IPS DF 6.9 (cell line): Measurements from ENCODE around the gene ZNF451.
A peak's percentile ranks its signal among the peaks of the same experiment; 100 is the strongest.
"Not testable (repeated sequence)": the region's sequence is repeated elsewhere in the genome, so short reads cannot be mapped to it uniquely, and the experiment has no call there.

ENCODE experiments used
- DNase-seq: peaks from one replicate; pipeline ENCODE4 v3.0.0-alpha.2; 2013; ENCODE audit warnings: low read depth, low spot score
- H3K27ac ChIP-seq: one replicate; pipeline ENCODE4 v1.5.1; 2013; ENCODE audit warnings: low read length, control low read depth
- H3K27me3 ChIP-seq: 2 replicates; pipeline ENCODE4 v1.6.1; 2013; ENCODE audit warnings: mild to moderate bottlenecking, low read length; ENCODE audit not compliant: control insufficient read depth, insufficient read depth
- H3K36me3 ChIP-seq: 2 replicates; pipeline ENCODE4 v1.6.1; 2013; ENCODE audit warnings: low read length; ENCODE audit not compliant: control insufficient read depth, insufficient read depth
- H3K4me1 ChIP-seq: 2 replicates; pipeline ENCODE4 v1.6.1; 2013; ENCODE audit warnings: low read length; ENCODE audit not compliant: control insufficient read depth, insufficient read depth
- H3K4me3 ChIP-seq: 2 replicates; pipeline ENCODE4 v1.5.1; 2013; ENCODE audit warnings: mild to moderate bottlenecking, low read length
- H3K9me3 ChIP-seq: 2 replicates; pipeline ENCODE4 v1.6.1; 2013; ENCODE audit warnings: low read length, inconsistent platforms; ENCODE audit not compliant: control insufficient read depth, insufficient read depth
- WGBS: extraction: QIAGEN DNeasy Blood & Tissue Kit; methylation state at CpG from one replicate; pipeline ENCODE4 v1.1.7; 2013; ENCODE audit warnings: mixed read lengths, missing lambda C conversion rate; ENCODE audit not compliant: insufficient read length, insufficient coverage; 5-methylcytosine and 5-hydroxymethylcytosine counted together

The ZNF451 gene, protein sequence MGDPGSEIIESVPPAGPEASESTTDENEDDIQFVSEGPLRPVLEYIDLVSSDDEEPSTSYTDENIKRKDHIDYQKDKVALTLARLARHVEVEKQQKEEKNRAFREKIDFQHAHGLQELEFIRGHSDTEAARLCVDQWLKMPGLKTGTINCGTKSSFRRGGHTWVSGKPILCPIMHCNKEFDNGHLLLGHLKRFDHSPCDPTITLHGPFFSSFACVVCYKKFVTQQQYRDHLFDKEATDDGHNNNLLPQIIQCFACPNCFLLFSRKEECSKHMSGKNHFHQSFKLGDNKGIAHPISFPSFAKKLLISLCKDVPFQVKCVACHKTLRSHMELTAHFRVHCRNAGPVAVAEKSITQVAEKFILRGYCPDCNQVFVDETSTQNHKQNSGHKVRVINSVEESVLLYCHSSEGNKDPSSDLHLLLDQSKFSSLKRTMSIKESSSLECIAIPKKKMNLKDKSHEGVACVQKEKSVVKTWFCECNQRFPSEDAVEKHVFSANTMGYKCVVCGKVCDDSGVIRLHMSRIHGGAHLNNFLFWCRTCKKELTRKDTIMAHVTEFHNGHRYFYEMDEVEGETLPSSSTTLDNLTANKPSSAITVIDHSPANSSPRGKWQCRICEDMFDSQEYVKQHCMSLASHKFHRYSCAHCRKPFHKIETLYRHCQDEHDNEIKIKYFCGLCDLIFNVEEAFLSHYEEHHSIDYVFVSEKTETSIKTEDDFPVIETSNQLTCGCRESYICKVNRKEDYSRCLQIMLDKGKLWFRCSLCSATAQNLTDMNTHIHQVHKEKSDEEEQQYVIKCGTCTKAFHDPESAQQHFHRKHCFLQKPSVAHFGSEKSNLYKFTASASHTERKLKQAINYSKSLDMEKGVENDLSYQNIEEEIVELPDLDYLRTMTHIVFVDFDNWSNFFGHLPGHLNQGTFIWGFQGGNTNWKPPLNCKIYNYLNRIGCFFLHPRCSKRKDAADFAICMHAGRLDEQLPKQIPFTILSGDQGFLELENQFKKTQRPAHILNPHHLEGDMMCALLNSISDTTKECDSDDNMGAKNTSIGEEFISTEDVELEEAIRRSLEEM

DNA sequence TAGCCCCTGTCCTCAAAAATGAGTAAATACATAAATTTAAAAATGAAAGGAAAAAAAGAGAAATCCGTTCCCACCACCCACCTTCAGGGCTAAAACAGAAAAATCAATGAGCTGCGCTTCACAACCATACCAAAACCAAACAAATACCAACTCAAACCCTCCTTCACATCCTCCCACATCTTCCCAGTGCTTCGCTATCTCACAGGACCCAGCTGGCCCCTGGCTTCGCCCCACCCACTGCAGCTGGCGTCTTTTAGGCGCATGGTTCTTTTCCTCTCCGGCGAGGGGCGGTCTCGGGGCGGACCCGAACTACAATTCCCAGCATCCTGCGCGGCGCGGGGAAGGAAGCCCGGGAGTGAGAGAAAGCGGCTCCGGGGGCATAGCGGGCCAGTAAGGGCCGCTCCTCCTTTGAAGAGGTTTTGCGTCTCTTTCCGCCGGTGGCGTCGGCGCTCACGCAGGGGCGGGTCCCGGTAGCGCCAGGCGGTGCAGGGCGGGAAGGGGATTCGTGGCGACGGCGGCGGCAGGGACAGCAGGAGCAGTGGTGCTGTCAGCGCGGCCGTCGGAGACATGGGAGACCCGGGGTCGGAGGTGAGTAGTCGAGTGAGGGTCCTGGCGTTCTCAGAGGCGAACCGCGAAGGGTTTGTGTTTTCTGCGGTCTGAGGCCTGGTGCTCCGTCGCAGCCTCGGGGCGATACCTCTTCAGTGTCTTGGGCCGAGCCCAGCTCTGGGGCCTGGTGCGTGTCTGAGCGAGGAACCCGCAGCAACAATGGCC is at the start of gene ZNF451:
ZNF451 (plus strand) TSS at position 502 of the 771 bp plus-strand sequence; CDS start at position 568, 66 bp downstream.
- H3K36me3 ChIP-seq, result no peaks in the 10 kb centered on the region
- WGBS, result 100% methylated on average over 1 of the region's 58 CpGs
- peak within 1 kb of the TSS; percentile 61; the same call in 1 of the 2 replicates for H3K4me3 ChIP-seq
- H3K4me1 ChIP-seq, result no peaks in the 10 kb centered on the region
- H3K27ac ChIP-seq, result no peak within 1 kb of the TSS
- H3K9me3 ChIP-seq, result no peaks in the 10 kb centered on the region
- H3K27me3 ChIP-seq, result no peaks in the 10 kb centered on the region
- DNase-seq, result peak; percentile 88

DNA sequence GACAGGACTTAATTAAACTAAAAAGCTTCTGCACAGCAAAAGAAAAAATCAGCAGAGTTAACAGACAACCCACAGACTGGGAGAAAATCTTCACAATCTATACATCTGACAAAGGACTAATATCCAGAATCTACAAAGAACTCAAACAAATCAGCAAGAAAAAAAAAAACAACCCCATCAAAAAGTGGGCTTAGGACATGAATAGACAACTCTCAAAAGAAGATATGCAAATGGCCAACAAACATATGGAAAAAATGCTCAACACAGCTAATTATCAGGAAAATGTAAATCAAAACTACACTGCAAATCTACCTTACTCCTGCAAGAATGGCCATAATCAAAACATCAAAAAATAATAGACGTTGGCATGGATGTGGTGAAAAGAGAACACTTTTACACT is 45.9 kb upstream of the ZNF451 start:
- H3K4me3 ChIP-seq, DNase-seq, H3K27me3 ChIP-seq, H3K4me1 ChIP-seq, H3K27ac ChIP-seq, H3K36me3 ChIP-seq, H3K9me3 ChIP-seq: not testable (repeated sequence)
- no CpG with 5 or more reads among the region's 1 CpG for WGBS

DNA sequence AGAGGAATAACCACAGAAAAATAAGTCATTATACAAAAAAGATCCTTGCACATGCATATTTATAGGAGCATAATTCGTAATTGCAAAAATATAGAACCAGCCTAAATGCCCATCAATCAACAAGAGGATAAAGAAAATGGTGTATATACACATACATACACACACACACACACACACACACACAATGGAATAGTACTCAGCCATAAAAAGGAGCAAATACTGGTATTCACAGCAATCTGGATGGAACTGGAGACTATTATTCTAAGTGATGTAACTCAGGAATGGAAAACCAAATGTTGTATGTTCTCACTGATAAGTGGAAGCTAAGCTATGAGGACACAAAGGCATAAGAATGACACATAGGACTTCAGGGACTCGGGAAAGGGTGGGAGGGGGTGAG is 45.4 kb upstream of the ZNF451 start:
- WGBS, result no CpG with 5 or more reads among the region's 2 CpGs

DNA sequence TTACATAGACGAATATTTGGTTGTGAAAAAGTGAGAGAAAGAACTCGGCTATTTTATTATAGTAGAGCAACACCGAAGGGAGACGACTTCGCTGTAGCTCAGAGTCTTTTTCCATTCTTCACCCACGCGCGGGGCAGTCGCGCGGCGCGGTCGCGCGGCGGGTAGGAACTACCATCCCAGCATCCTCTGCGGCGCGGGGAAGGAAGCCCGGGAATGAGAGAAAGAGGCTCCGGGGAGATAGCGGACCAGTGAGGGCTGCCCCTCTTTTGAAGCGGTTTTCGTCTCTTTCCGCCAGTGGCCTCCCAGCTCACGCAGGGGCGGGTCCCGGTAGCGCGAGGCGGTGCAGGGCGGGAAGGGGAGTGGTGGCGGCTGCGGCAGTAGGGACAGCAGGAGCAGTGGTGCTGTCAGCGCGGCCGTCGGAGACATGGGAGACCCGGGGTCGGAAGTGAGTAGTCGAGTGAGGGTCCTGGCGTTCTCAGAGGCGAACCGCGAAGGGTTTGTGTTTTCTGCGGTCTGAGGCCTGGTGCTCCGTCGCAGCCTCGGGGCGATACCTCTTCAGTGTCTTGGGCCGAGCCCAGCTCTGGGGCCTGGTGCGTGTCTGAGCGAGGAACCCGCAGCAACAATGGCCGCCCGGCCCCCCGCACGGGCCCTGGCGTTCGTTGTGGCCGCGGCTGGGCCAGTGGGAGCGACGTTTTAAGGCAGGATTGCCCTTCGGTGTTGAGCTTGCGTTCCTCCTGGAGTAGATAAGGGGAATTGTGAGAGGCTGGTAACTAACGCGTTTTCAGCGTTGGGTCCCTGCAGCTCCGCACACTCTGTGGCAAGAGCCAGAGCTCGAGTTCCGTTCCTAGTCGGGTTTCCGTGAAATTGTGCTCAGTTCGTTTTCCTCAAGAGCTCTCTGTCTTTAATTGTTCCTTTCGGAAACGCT is 43.4 kb upstream of the ZNF451 start, which contains the start of gene KIAA1586:
KIAA1586 (plus strand) TSS at position 362 of the 925 bp plus-strand sequence; CDS start at position 425, 63 bp downstream.
- not testable (repeated sequence) for H3K27me3 ChIP-seq, H3K4me1 ChIP-seq, H3K36me3 ChIP-seq, H3K9me3 ChIP-seq, H3K27ac ChIP-seq
- H3K4me3 ChIP-seq, result peak within 1 kb of the TSS; percentile 57; the same call in 1 of the 2 replicates
- DNase-seq, result peak; percentile 60
- no CpG with 5 or more reads among the region's 78 CpGs for WGBS

More for the DNA sequence above, 45.4 kb upstream of the ZNF451 start:
- Histone ChIP-seq H3K36me3 (no peaks in the 10 kb centered on the region; the same call in 1 of the 2 replicates), H3K4me3 (no peak overlapping the region), H3K27me3 (no peaks in the 10 kb centered on the region), H3K9me3 (no peaks in the 10 kb centered on the region; the same call in 1 of the 2 replicates), H3K4me1 (no peaks in the 10 kb centered on the region; the same call in 1 of the 2 replicates), H3K27ac (no peak overlapping the region)
- DNase-seq, result no peak

DNA sequence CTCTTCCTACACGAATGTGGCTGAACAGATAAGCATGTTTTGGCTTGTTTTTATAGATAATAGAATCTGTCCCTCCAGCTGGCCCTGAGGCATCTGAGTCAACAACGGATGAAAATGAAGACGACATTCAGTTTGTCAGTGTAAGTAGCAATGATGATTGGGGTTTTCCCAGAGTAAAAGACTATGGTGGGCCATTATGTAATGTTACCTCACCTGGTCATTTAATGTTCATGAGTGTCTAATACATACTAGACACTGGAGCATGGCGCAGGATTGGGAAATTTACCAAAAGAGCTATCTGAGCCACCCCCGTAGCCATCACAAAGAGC is 42.8 kb upstream of the ZNF451 start:
- not testable (repeated sequence) for DNase-seq, H3K9me3 ChIP-seq, H3K27me3 ChIP-seq, H3K27ac ChIP-seq, H3K4me1 ChIP-seq, H3K4me3 ChIP-seq, H3K36me3 ChIP-seq
- WGBS, result no CpG with 5 or more reads among the region's 5 CpGs

DNA sequence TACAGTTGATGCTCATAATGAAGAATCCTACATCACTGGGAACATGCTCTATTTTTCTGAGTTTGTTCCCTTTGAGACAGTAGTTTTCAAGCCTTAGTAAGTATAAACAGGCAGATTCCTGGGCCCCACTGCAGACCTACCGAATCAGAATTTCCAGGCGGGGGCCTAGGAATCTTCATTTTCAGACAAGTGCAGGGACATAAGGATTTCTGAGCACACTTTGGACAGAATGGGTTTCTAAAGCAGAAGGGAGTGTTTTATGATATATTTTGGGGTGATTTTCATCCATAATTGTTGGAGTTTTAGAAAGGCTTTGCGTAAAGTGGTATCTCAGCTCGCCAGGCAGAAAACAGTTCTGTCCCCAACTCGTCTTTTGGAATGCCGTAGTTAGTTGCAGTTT is 42.1 kb upstream of the ZNF451 start:
- not testable (repeated sequence) for H3K27me3 ChIP-seq, DNase-seq, H3K36me3 ChIP-seq, H3K9me3 ChIP-seq, H3K27ac ChIP-seq, H3K4me1 ChIP-seq, H3K4me3 ChIP-seq
- WGBS, result no CpG with 5 or more reads among the region's 6 CpGs

DNA sequence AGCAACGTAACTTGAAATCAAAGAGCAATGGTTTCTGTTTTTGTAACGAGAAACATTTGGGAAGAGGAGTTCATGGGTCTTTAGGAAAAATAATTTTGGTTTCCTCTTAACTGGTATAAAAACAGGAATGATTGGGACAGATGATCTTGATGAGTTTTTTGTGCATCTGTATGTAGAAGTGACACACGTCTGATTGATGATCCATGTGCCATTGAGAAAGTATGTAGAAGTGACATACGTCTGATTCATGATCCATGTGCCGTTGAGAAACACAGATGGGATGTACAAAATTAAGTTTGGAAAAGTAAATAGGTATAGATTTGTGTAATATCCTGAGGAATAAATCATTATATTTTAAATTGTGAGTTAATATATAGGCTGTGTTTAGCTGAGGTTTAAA is 41.4 kb upstream of the ZNF451 start:
- no peak for DNase-seq
- no peak overlapping the region for H3K4me3 ChIP-seq
- H3K27me3 ChIP-seq, result no peaks in the 10 kb centered on the region
- WGBS, result 100% methylated on average over 1 of the region's 5 CpGs
- no peaks in the 10 kb centered on the region; the same call in 1 of the 2 replicates for H3K4me1 ChIP-seq
- no peaks in the 10 kb centered on the region for H3K9me3 ChIP-seq
- no peak overlapping the region for H3K27ac ChIP-seq
- no peaks in the 10 kb centered on the region; the same call in 1 of the 2 replicates for H3K36me3 ChIP-seq

DNA sequence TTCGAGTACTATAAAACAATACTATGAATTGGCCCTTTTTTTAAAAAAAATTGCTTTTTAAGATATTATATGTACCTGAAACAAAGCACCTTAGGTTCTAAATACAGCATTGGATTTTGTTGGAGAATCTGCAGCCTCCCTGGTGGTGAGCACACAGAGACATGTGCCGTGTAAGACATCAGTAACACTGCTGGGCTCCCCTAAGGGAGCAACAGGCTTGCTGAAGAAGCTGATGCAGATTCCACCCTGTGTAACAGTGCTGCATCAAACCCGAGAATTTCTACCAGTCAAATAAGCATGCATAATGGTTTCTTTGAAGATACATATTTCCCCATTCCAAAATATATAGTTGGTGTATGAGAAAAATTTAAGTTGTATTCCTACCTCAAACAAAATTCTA is 26.1 kb upstream of the ZNF451 start:
- WGBS, result no CpG with 5 or more reads among the region's 3 CpGs
- Histone ChIP-seq H3K27ac (no peak overlapping the region), H3K4me1 (no peaks in the 10 kb centered on the region), H3K36me3 (no peaks in the 10 kb centered on the region), H3K9me3 (no peaks in the 10 kb centered on the region), H3K27me3 (no peaks in the 10 kb centered on the region), H3K4me3 (no peak overlapping the region)
- DNase-seq, result no peak

DNA sequence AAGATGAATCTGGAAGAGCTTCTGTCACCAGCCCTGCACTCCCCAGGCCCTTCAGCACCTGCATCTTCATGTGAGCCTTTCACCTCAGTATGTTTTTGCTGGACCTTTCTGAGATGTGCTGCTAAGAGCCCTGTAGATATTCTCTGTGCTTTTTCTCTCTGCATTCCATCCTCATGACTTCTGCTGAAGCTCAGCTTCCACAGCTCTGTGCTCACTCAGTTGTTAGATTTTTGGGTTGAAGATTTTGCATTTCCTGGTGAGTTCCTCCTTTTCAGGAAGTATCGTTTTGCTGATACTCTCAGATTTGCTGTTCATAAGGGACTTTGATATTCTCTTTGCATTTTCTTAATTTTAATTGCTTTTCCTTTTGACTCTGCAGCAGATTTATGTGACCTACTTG is 25.2 kb upstream of the ZNF451 start:
- no CpG with 5 or more reads among the region's 1 CpG for WGBS
- DNase-seq, result no peak
- Histone ChIP-seq H3K27ac (no peak overlapping the region), H3K4me3 (no peak overlapping the region), H3K4me1 (no peaks in the 10 kb centered on the region), H3K36me3 (no peaks in the 10 kb centered on the region), H3K27me3 (no peaks in the 10 kb centered on the region), H3K9me3 (no peaks in the 10 kb centered on the region)
